Measurements from ENCODE around the gene SIK3.

Gene SIK3

GRCh38 chr11:116969694-116970093 is 128.5 kb downstream of the SIK3 start:
- Histone ChIP-seq H3K36me3 (ENCODE audit: insufficient read depth, low read length) (no peaks in the 10 kb centered on the region), H3K4me1 (ENCODE audit: insufficient read depth, low read length) (no peaks in the 10 kb centered on the region), H3K27me3 (ENCODE audit: insufficient read depth, low read length) (no peaks in the 10 kb centered on the region), H2AFZ (ENCODE audit: low read depth, low read length) (no peak overlapping the region), H3K4me3 (ENCODE audit: low read length) (no peak overlapping the region), H3K9me3 (ENCODE audit: low read length) (no peaks in the 10 kb centered on the region)

GRCh38 chr11:116964269-116964668 is 134.0 kb downstream of the SIK3 start:
- Histone ChIP-seq H3K27me3 (ENCODE audit: insufficient read depth, low read length) (no peaks in the 10 kb centered on the region), H2AFZ (ENCODE audit: low read depth, low read length) (no peak overlapping the region), H3K4me1 (ENCODE audit: insufficient read depth, low read length) (peaks cover 18% of the 10 kb centered on the region)

GRCh38 chr11:116963813-116964212 is 134.4 kb downstream of the SIK3 start:
- Histone ChIP-seq H3K4me3 (ENCODE audit: low read length) (no peak overlapping the region), H3K9me3 (ENCODE audit: low read length) (no peaks in the 10 kb centered on the region), H3K27me3 (ENCODE audit: insufficient read depth, low read length) (no peaks in the 10 kb centered on the region), H3K4me1 (ENCODE audit: insufficient read depth, low read length) (peaks cover 18% of the 10 kb centered on the region), H3K36me3 (ENCODE audit: insufficient read depth, low read length) (no peaks in the 10 kb centered on the region), H2AFZ (ENCODE audit: low read depth, low read length) (no peak overlapping the region)

More at GRCh38 chr11:116964269-116964668, 134.0 kb downstream of the SIK3 start:
- Histone ChIP-seq H3K4me3 (ENCODE audit: low read length) (no peak overlapping the region), H3K36me3 (ENCODE audit: insufficient read depth, low read length) (no peaks in the 10 kb centered on the region), H3K9me3 (ENCODE audit: low read length) (no peaks in the 10 kb centered on the region)

GRCh38 chr11:116962108-116962507 is 136.1 kb downstream of the SIK3 start:
- no peak overlapping the region for H3K4me3 ChIP-seq (ENCODE audit: low read length)
- H3K27me3 ChIP-seq (ENCODE audit: insufficient read depth, low read length) = no peaks in the 10 kb centered on the region
- H3K36me3 ChIP-seq (ENCODE audit: insufficient read depth, low read length) = no peaks in the 10 kb centered on the region
- no peak overlapping the region for H2AFZ ChIP-seq (ENCODE audit: low read depth, low read length)
- H3K9me3 ChIP-seq (ENCODE audit: low read length) = no peaks in the 10 kb centered on the region
- peaks cover 18% of the 10 kb centered on the region for H3K4me1 ChIP-seq (ENCODE audit: insufficient read depth, low read length)

GRCh38 chr11:116960930-116961329 is 137.3 kb downstream of the SIK3 start:
- H3K36me3 ChIP-seq (ENCODE audit: insufficient read depth, low read length) = peaks cover 2% of the 10 kb centered on the region
- H3K9me3 ChIP-seq (ENCODE audit: low read length) = no peaks in the 10 kb centered on the region
- peaks cover 18% of the 10 kb centered on the region for H3K4me1 ChIP-seq (ENCODE audit: insufficient read depth, low read length)
- H3K4me3 ChIP-seq (ENCODE audit: low read length) = no peak overlapping the region
- H3K27me3 ChIP-seq (ENCODE audit: insufficient read depth, low read length) = no peaks in the 10 kb centered on the region
- H2AFZ ChIP-seq (ENCODE audit: low read depth, low read length) = no peak overlapping the region

- Histone ChIP-seq H3K9me3 (ENCODE audit: low read length) (no peaks in the 10 kb centered on the region), H3K36me3 (ENCODE audit: insufficient read depth, low read length) (peaks cover 9% of the 10 kb centered on the region), H3K4me3 (ENCODE audit: low read length) (no peak overlapping the region), H3K4me1 (ENCODE audit: insufficient read depth, low read length) (peaks cover 18% of the 10 kb centered on the region), H2AFZ (ENCODE audit: low read depth, low read length) (no peak overlapping the region), H3K27me3 (ENCODE audit: insufficient read depth, low read length) (no peaks in the 10 kb centered on the region)
Observed at GRCh38 chr11:116958246-116958645, 140.0 kb downstream of the SIK3 start.

- Histone ChIP-seq H3K27me3 (ENCODE audit: insufficient read depth, low read length) (no peaks in the 10 kb centered on the region), H3K9me3 (ENCODE audit: low read length) (no peaks in the 10 kb centered on the region), H3K4me3 (ENCODE audit: low read length) (no peak overlapping the region), H3K36me3 (ENCODE audit: insufficient read depth, low read length) (peaks cover 10% of the 10 kb centered on the region), H3K4me1 (ENCODE audit: insufficient read depth, low read length) (peaks cover 10% of the 10 kb centered on the region), H2AFZ (ENCODE audit: low read depth, low read length) (no peak overlapping the region)
Observed at GRCh38 chr11:116955949-116956348, 142.3 kb downstream of the SIK3 start.

- Histone ChIP-seq H3K4me3 (ENCODE audit: low read length) (no peak overlapping the region), H3K27me3 (ENCODE audit: insufficient read depth, low read length) (no peaks in the 10 kb centered on the region), H3K9me3 (ENCODE audit: low read length) (no peaks in the 10 kb centered on the region), H3K36me3 (ENCODE audit: insufficient read depth, low read length) (peaks cover 14% of the 10 kb centered on the region), H2AFZ (ENCODE audit: low read depth, low read length) (no peak overlapping the region), H3K4me1 (ENCODE audit: insufficient read depth, low read length) (peaks cover 6% of the 10 kb centered on the region)
Observed at GRCh38 chr11:116955548-116955947, 142.7 kb downstream of the SIK3 start.

GRCh38 chr11:116953530-116954285 is 144.5 kb downstream of the SIK3 start:
- no peaks in the 10 kb centered on the region for H3K9me3 ChIP-seq (ENCODE audit: low read length)
- peaks cover 24% of the 10 kb centered on the region for H3K36me3 ChIP-seq (ENCODE audit: insufficient read depth, low read length)
- no peaks in the 10 kb centered on the region for H3K27me3 ChIP-seq (ENCODE audit: insufficient read depth, low read length)
- no peak overlapping the region for H3K4me3 ChIP-seq (ENCODE audit: low read length)
- no peak overlapping the region for H2AFZ ChIP-seq (ENCODE audit: low read depth, low read length)
- H3K4me1 ChIP-seq (ENCODE audit: insufficient read depth, low read length) = no peaks in the 10 kb centered on the region

GRCh38 chr11:116951762-116952161 is 146.5 kb downstream of the SIK3 start:
- no peak overlapping the region for H2AFZ ChIP-seq (ENCODE audit: low read depth, low read length)
- H3K9me3 ChIP-seq (ENCODE audit: low read length) = no peaks in the 10 kb centered on the region
- H3K4me1 ChIP-seq (ENCODE audit: insufficient read depth, low read length) = no peaks in the 10 kb centered on the region
- H3K4me3 ChIP-seq (ENCODE audit: low read length) = no peak overlapping the region
- peaks cover 24% of the 10 kb centered on the region for H3K36me3 ChIP-seq (ENCODE audit: insufficient read depth, low read length)
- no peaks in the 10 kb centered on the region for H3K27me3 ChIP-seq (ENCODE audit: insufficient read depth, low read length)

GRCh38 chr11:116950210-116950609 is 148.0 kb downstream of the SIK3 start:
- Histone ChIP-seq H3K4me1 (ENCODE audit: insufficient read depth, low read length) (no peaks in the 10 kb centered on the region), H3K36me3 (ENCODE audit: insufficient read depth, low read length) (peaks cover 18% of the 10 kb centered on the region), H2AFZ (ENCODE audit: low read depth, low read length) (no peak overlapping the region), H3K9me3 (ENCODE audit: low read length) (no peaks in the 10 kb centered on the region), H3K4me3 (ENCODE audit: low read length) (no peak overlapping the region), H3K27me3 (ENCODE audit: insufficient read depth, low read length) (no peaks in the 10 kb centered on the region)

GRCh38 chr11:116948391-116948790 is 149.8 kb downstream of the SIK3 start:
- H3K36me3 ChIP-seq (ENCODE audit: insufficient read depth, low read length) = peaks cover 15% of the 10 kb centered on the region
- no peak overlapping the region for H2AFZ ChIP-seq (ENCODE audit: low read depth, low read length)
- no peaks in the 10 kb centered on the region for H3K4me1 ChIP-seq (ENCODE audit: insufficient read depth, low read length)
- H3K27me3 ChIP-seq (ENCODE audit: insufficient read depth, low read length) = no peaks in the 10 kb centered on the region
- H3K4me3 ChIP-seq (ENCODE audit: low read length) = no peak overlapping the region
- no peaks in the 10 kb centered on the region for H3K9me3 ChIP-seq (ENCODE audit: low read length)

GRCh38 chr11:116946414-116946813 is 151.8 kb downstream of the SIK3 start:
- H3K4me3 ChIP-seq (ENCODE audit: low read length) = no peak overlapping the region
- no peak overlapping the region for H2AFZ ChIP-seq (ENCODE audit: low read depth, low read length)
- no peaks in the 10 kb centered on the region for H3K27me3 ChIP-seq (ENCODE audit: insufficient read depth, low read length)
- H3K9me3 ChIP-seq (ENCODE audit: low read length) = no peaks in the 10 kb centered on the region
- no peaks in the 10 kb centered on the region for H3K4me1 ChIP-seq (ENCODE audit: insufficient read depth, low read length)
- H3K36me3 ChIP-seq (ENCODE audit: insufficient read depth, low read length) = peaks cover 15% of the 10 kb centered on the region

- peaks cover 5% of the 10 kb centered on the region for H3K36me3 ChIP-seq (ENCODE audit: insufficient read depth, low read length)
- no peak overlapping the region for H2AFZ ChIP-seq (ENCODE audit: low read depth, low read length)
- H3K4me1 ChIP-seq (ENCODE audit: insufficient read depth, low read length) = no peaks in the 10 kb centered on the region
- no peaks in the 10 kb centered on the region for H3K27me3 ChIP-seq (ENCODE audit: insufficient read depth, low read length)
- no peak overlapping the region for H3K4me3 ChIP-seq (ENCODE audit: low read length)
- no peaks in the 10 kb centered on the region for H3K9me3 ChIP-seq (ENCODE audit: low read length)
Observed at GRCh38 chr11:116939499-116939898, 158.7 kb downstream of the SIK3 start.

Measured in neuron (in vitro differentiated cells).